ENCODE data around the gene MS4A6E. TPM values are rescaled to one million over a fixed set of nuclear protein-coding genes. Genes with fewer than 3 reads are reported as not detected.

MS4A6E gene
- total and polyA plus RNA-seq, 2 of the 8 experiments (the other 6 are each of a cell fraction or from before 2014, with no cell fraction given), result not detected

GRCh38 chr11:60326955-60327354 is at the start of gene MS4A6E (continued):
- no peak for TF ChIP-seq CHD7 (IDR thresholded peaks at IDR 0.05; ENCODE audit: insufficient replicate concordance, low read length)
- TF ChIP-seq SP4 (IDR thresholded peaks at IDR 0.05; ENCODE audit: low read length), result no peak
- no peak for TF ChIP-seq CREB1 (IDR thresholded peaks at IDR 0.05)
- no peak for TF ChIP-seq SUZ12 (IDR thresholded peaks at IDR 0.05; ENCODE audit: low read length)
- no peak for TF ChIP-seq RNF2 (IDR thresholded peaks at IDR 0.05; ENCODE audit: borderline replicate concordance, low read depth, low read length, missing control alignments, poor library complexity, severe bottlenecking)
- TF ChIP-seq JUN (IDR thresholded peaks at IDR 0.05; ENCODE audit: low read depth, low read length), result no peak
- no peak for TF ChIP-seq TAF1 (IDR thresholded peaks at IDR 0.05; ENCODE audit: low read depth, low read length)
- TF ChIP-seq TCF12 (IDR thresholded peaks at IDR 0.05; ENCODE audit: low read depth, low read length), result no peak
- no peak for TF ChIP-seq POLR2AphosphoS5 (IDR thresholded peaks at IDR 0.05; ENCODE audit: low read depth, low read length)
- no peak for TF ChIP-seq HDAC6 (IDR thresholded peaks at IDR 0.05; ENCODE audit: low read depth, low read length)
- no peak for TF ChIP-seq POU5F1 (IDR thresholded peaks at IDR 0.05; ENCODE audit: low read depth, low read length)
- no peak for TF ChIP-seq BCL11A (IDR thresholded peaks at IDR 0.05; ENCODE audit: low read depth in 2 of 2, low read length in 2 of 2)
- TF ChIP-seq RXRA (IDR thresholded peaks at IDR 0.05; ENCODE audit: insufficient read depth, low read depth, low read length), result no peak

Measured in H1 (cell line).